CD4-positive, alpha-beta T cell treated with Interleukin-17A for 4 hours (primary cell): ENCODE measurements around the gene GAGE13.
"Not testable (repeated sequence)": the region's sequence is repeated elsewhere in the genome, so short reads cannot be mapped to it uniquely, and the experiment has no call there.

Source experiments
- DNase-seq: peaks from one replicate; pipeline ENCODE4 v3.0.0-alpha.2; 2020; ENCODE audit warnings: mixed read lengths

GAGE13 gene

GRCh38 chrX:49341449-49341848 is 10.1 kb downstream of the GAGE13 start:
- not testable (repeated sequence) for DNase-seq

GRCh38 chrX:49344496-49345175 is 13.3 kb downstream of the GAGE13 start:
- not testable (repeated sequence) for DNase-seq

DNA sequence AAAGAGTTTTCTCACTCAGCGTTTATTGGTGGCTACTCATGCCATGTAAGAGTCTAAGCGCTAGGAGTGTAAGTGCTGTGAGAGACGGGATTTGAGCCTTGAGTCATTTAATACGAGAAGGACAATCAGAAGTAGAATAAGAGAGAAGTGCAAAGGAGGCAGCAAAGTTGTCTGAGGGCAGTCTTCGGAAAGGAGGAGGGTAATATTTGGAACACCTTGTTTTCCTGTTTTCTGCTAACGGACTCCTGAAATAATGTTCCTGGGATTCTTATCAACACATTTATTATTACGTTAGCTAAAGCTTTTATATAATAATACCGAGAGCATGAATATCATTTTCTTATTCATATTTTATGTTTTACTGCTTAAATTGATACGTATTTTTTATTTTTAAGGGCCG is 14.0 kb downstream of the GAGE13 start:
- DNase-seq = not testable (repeated sequence)

DNA sequence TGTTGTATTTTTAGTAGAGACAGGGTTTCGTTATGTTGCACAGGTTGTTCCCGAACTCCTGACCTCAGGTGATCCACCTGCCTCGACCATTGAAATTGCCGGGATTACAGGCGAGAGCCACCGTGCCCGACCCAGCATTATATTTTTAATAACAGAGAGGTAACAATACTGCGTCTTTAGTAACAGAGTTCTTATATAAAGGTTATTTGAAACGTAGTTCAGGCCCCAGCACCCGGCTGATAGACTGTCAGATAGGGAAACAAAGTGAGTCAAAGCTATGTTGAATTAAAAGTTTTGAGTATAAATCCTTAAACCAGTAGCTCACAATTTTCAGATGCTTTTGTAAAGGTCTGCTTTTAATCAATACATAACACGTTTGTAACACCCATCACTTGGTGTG is 14.8 kb downstream of the GAGE13 start:
- not testable (repeated sequence) for DNase-seq
